HG02610 (cell line): ENCODE measurements around the gene RASAL1.
"Not testable (repeated sequence)": the region's sequence is repeated elsewhere in the genome, so short reads cannot be mapped to it uniquely, and the experiment has no call there.

Experiments used
- ATAC-seq: cut with Tn5 transposase; IDR thresholded peaks from one replicate; pipeline ENCODE4 v1.9.1; 2021; ENCODE audit warnings: mild to moderate bottlenecking, moderate library complexity; ENCODE audit not compliant: unreplicated experiment

Gene RASAL1

GRCh38 chr12:113119980-113120669, 15.4 kb downstream of the RASAL1 start:
- ATAC-seq: no peak

GRCh38 chr12:113118142-113118541, 17.4 kb downstream of the RASAL1 start:
- no peak for ATAC-seq

GRCh38 chr12:113117684-113118083, 17.9 kb downstream of the RASAL1 start:
- ATAC-seq: not testable (repeated sequence)

- ATAC-seq: no peak
Observed at GRCh38 chr12:113116875-113117274, 18.7 kb downstream of the RASAL1 start.

- ATAC-seq: no peak
Observed at GRCh38 chr12:113115455-113116126, 20.0 kb downstream of the RASAL1 start.

- ATAC-seq: no peak
Observed at GRCh38 chr12:113114447-113115178, 20.9 kb downstream of the RASAL1 start.

GRCh38 chr12:113113397-113113796, 22.2 kb downstream of the RASAL1 start:
- ATAC-seq: no peak

- no peak for ATAC-seq
Observed at GRCh38 chr12:113112043-113112899, 23.3 kb downstream of the RASAL1 start.

GRCh38 chr12:113111247-113111646, 24.3 kb downstream of the RASAL1 start:
- ATAC-seq: no peak

- ATAC-seq: no peak
Observed at GRCh38 chr12:113109872-113110599, 25.5 kb downstream of the RASAL1 start.

GRCh38 chr12:113109360-113109759, 26.2 kb downstream of the RASAL1 start:
- ATAC-seq: no peak

- no peak for ATAC-seq
Observed at GRCh38 chr12:113108308-113108707, 27.3 kb downstream of the RASAL1 start.

- ATAC-seq: no peak
Observed at GRCh38 chr12:113106361-113106760, 29.2 kb downstream of the RASAL1 start.

GRCh38 chr12:113105606-113106271, 29.8 kb downstream of the RASAL1 start:
- ATAC-seq: no peak

GRCh38 chr12:113104953-113105510, 30.5 kb downstream of the RASAL1 start:
- ATAC-seq: no peak

GRCh38 chr12:113103756-113104450, 31.7 kb downstream of the RASAL1 start:
- no peak for ATAC-seq

GRCh38 chr12:113102811-113103210, 32.8 kb downstream of the RASAL1 start:
- ATAC-seq: no peak

GRCh38 chr12:113101751-113102150, 33.8 kb downstream of the RASAL1 start:
- no peak for ATAC-seq

GRCh38 chr12:113099764-113100163, 35.8 kb downstream of the RASAL1 start:
- no peak for ATAC-seq
